ENCODE measurements around the gene DNAH10.
"Not testable (repeated sequence)": the region's sequence is repeated elsewhere in the genome, so short reads cannot be mapped to it uniquely, and the experiment has no call there.

Gene DNAH10

DNA sequence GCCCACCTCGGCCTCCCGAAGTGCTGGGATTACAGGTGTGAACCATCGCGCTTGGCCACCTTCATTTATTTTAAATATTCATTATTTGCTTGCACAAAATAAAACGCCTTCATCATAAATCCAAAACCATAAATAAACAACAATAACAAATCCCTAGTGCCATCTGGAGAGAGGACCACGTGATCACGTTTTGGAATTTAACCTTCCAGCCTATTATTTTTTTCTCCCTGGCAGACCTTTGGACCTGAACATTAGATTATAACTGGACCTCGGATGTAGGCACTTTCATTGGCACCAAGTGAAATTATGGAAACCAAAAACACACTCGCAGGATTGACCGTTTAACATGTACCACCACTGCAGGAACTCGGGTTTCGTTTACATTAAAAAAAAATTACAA is 2.0 kb downstream of the DNAH10 start:
- no peaks in the 10 kb centered on the region for H3K36me3 Mint-ChIP-seq
- no peaks in the 10 kb centered on the region for H3K27me3 Mint-ChIP-seq
- H3K4me3 Mint-ChIP-seq, result no peak overlapping the region

GRCh38 chr12:123765504-123766035 is 3.5 kb downstream of the DNAH10 start:
- Mint-ChIP-seq H3K27ac (no peak overlapping the region), H3K27me3 (no peaks in the 10 kb centered on the region)

More for the DNA sequence above, 2.0 kb downstream of the DNAH10 start:
- H3K9me3 Mint-ChIP-seq, result no peaks in the 10 kb centered on the region
- peaks cover 11% of the 10 kb centered on the region for H3K4me1 Mint-ChIP-seq
- no peak overlapping the region for H3K27ac Mint-ChIP-seq

GRCh38 chr12:123767613-123768012 is 5.5 kb downstream of the DNAH10 start:
- peaks cover 5% of the 10 kb centered on the region for H3K4me1 Mint-ChIP-seq
- no peaks in the 10 kb centered on the region for H3K9me3 Mint-ChIP-seq
- no peak overlapping the region for H3K4me3 Mint-ChIP-seq
- H3K27me3 Mint-ChIP-seq, result no peaks in the 10 kb centered on the region
- no peaks in the 10 kb centered on the region for H3K36me3 Mint-ChIP-seq
- no peak overlapping the region for H3K27ac Mint-ChIP-seq

More at GRCh38 chr12:123765504-123766035, 3.5 kb downstream of the DNAH10 start:
- H3K36me3 Mint-ChIP-seq, result no peaks in the 10 kb centered on the region
- H3K4me1 Mint-ChIP-seq, result peaks cover 11% of the 10 kb centered on the region
- no peak overlapping the region for H3K4me3 Mint-ChIP-seq
- H3K9me3 Mint-ChIP-seq, result no peaks in the 10 kb centered on the region

- Mint-ChIP-seq H3K27ac (no peak overlapping the region), H3K27me3 (no peaks in the 10 kb centered on the region), H3K9me3 (no peaks in the 10 kb centered on the region), H3K36me3 (peaks cover 3% of the 10 kb centered on the region), H3K4me3 (no peak overlapping the region), H3K4me1 (peaks cover 5% of the 10 kb centered on the region)
Measured at GRCh38 chr12:123771261-123771660, 9.2 kb downstream of the DNAH10 start.

DNA sequence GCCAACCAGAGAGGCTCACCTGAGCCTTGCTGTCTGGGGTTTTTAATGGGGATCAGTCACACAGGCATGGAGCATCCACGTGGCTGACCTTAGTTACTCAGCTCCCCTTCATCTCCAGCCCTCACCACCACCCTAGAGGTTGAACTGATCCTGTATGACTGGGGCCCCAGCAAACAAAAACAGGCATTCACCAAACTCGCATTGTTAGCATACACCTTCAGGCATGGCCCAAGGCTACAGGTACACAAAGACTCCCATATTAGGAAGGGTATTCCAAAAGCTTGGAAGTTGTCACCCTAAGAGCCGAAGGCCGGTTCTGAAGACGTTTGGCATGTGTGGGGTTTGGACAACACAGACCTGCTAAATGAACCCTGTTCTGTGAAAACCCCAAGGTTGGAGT is 10.0 kb downstream of the DNAH10 start:
- no peaks in the 10 kb centered on the region for H3K9me3 Mint-ChIP-seq
- peaks cover 3% of the 10 kb centered on the region for H3K36me3 Mint-ChIP-seq
- no peak overlapping the region for H3K27ac Mint-ChIP-seq
- H3K4me3 Mint-ChIP-seq, result no peak overlapping the region
- peaks cover 5% of the 10 kb centered on the region for H3K4me1 Mint-ChIP-seq
- H3K27me3 Mint-ChIP-seq, result no peaks in the 10 kb centered on the region

GRCh38 chr12:123773375-123773774 is 11.3 kb downstream of the DNAH10 start:
- no peaks in the 10 kb centered on the region for H3K27me3 Mint-ChIP-seq
- H3K36me3 Mint-ChIP-seq, result peaks cover 3% of the 10 kb centered on the region
- no peak overlapping the region for H3K4me3 Mint-ChIP-seq
- H3K4me1 Mint-ChIP-seq, result no peaks in the 10 kb centered on the region
- H3K9me3 Mint-ChIP-seq, result no peaks in the 10 kb centered on the region
- H3K27ac Mint-ChIP-seq, result no peak overlapping the region

DNA sequence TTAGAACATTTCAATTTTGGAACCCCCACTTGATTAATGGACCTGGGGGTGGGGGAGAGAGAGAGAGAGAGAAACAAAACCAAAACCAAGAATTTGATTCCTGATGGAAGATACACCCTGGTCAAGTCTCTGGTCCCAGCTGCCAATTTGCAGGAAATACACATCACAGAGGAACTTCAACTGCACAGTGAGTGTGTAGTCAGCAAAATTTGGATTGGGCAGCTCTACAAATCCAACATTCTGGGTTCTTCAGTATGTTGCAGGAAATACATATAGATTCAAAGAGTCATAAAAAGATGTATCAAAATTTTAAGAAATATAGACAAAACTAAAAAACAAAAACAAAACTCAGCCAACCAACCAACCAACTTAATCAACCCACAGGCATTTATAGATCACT is 17.4 kb downstream of the DNAH10 start:
- Mint-ChIP-seq H3K27ac (no peak overlapping the region), H3K4me3 (no peak overlapping the region), H3K27me3 (no peaks in the 10 kb centered on the region), H3K9me3 (peaks cover 5% of the 10 kb centered on the region), H3K4me1 (no peaks in the 10 kb centered on the region), H3K36me3 (no peaks in the 10 kb centered on the region)

DNA sequence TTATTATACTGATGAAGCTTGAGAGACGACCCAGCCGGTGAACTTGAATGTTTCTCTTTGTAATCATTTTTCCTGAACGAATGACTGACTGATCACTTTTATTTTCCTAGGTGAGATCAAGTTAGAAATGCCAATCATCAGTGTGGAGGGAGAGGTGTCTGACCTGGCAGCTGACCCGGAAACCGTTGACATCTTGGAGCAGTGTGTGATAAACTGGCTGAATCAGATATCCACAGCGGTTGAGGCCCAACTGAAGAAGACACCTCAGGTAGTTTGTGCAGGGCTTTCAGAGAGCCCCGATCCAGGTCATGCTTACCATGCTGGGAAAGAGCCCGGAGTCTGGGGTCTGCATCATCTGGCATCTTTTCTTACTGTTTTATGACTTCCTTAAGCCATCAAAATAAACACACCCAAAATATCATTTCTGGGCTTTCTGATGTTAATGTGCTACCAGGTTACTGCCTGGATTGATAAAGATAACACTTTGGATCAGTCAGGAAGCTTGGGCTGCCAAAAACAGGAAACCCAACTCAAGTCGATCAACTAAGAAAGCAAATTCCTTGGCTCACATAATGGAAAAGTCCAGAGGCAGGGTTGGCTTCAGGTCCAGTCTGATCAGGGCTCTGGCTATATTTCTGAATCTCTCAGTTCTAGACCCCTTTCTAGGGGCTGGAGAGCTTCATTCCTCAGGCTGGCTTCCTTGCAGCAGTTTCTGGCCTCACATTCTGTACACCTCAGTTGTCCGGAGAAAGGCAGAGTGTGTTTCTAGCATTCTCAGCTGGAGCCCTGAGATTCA is 21.1 kb downstream of the DNAH10 start:
- Mint-ChIP-seq H3K9me3 (peaks cover 5% of the 10 kb centered on the region), H3K36me3 (no peaks in the 10 kb centered on the region), H3K4me1 (no peaks in the 10 kb centered on the region), H3K4me3 (no peak overlapping the region), H3K27ac (no peak overlapping the region), H3K27me3 (no peaks in the 10 kb centered on the region)

- no peak overlapping the region for H3K4me3 Mint-ChIP-seq
- H3K9me3 Mint-ChIP-seq, result peaks cover 4% of the 10 kb centered on the region
- peaks cover 6% of the 10 kb centered on the region for H3K36me3 Mint-ChIP-seq
- H3K27ac Mint-ChIP-seq, result no peak overlapping the region
- no peaks in the 10 kb centered on the region for H3K4me1 Mint-ChIP-seq
- no peaks in the 10 kb centered on the region for H3K27me3 Mint-ChIP-seq
Measured at GRCh38 chr12:123787466-123787865, 25.4 kb downstream of the DNAH10 start.

- peaks cover 7% of the 10 kb centered on the region for H3K36me3 Mint-ChIP-seq
- H3K27ac Mint-ChIP-seq, result no peak overlapping the region
- H3K9me3 Mint-ChIP-seq, result peaks cover 5% of the 10 kb centered on the region
- H3K4me3 Mint-ChIP-seq, result no peak overlapping the region
- H3K27me3 Mint-ChIP-seq, result no peaks in the 10 kb centered on the region
- no peaks in the 10 kb centered on the region for H3K4me1 Mint-ChIP-seq
Measured at GRCh38 chr12:123788541-123788940, 26.4 kb downstream of the DNAH10 start.

- H3K4me1 Mint-ChIP-seq, H3K27me3 Mint-ChIP-seq, H3K27ac Mint-ChIP-seq, H3K36me3 Mint-ChIP-seq, H3K4me3 Mint-ChIP-seq, H3K9me3 Mint-ChIP-seq: not testable (repeated sequence)
Measured at GRCh38 chr12:123789422-123789821, 27.3 kb downstream of the DNAH10 start.

GRCh38 chr12:123790905-123791467 is 28.9 kb downstream of the DNAH10 start:
- Mint-ChIP-seq H3K27me3 (no peaks in the 10 kb centered on the region), H3K4me3 (no peak overlapping the region), H3K27ac (no peak overlapping the region), H3K9me3 (peaks cover 5% of the 10 kb centered on the region), H3K4me1 (no peaks in the 10 kb centered on the region), H3K36me3 (peaks cover 7% of the 10 kb centered on the region)

DNA sequence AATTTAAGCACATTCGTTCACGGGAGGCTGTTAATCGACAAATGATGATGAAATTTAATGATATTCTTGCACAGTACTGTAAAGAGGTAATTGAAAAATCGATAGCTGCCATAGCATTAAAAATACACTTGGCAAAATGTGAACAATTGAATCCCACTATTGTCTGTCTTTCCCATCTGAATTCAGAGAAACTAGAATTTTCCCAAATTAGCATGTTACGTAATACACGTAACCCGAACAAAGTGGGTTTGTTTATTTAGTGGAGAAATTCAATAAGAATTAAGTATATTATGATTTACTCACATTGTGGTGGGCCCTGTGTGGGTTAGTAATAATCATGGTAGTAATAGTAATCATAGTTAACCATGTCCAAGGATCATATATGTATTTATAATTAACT is 31.9 kb downstream of the DNAH10 start:
- no peaks in the 10 kb centered on the region for H3K4me1 Mint-ChIP-seq
- H3K36me3 Mint-ChIP-seq, result peaks cover 7% of the 10 kb centered on the region
- H3K9me3 Mint-ChIP-seq, result peaks cover 5% of the 10 kb centered on the region
- no peak overlapping the region for H3K4me3 Mint-ChIP-seq
- H3K27ac Mint-ChIP-seq, result no peak overlapping the region
- H3K27me3 Mint-ChIP-seq, result no peaks in the 10 kb centered on the region

DNA sequence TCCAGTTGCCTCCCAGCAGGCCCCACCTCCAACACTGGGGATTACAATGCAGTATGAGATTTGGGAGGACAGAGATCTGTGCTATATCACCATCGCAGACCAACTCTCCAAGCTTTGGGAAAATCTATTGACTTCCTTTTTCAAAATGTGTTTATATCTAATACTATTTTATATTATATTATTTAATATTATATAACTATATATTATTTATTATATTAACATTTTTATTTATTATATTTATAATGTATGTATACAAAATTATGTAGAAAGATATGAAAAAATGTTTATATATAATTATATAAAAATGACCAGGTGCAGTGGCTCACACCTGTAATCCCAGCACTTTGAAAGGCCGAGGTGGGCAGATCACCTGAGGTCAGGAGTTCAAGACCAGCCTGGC is 36.4 kb downstream of the DNAH10 start:
- Mint-ChIP-seq H3K27ac (no peak overlapping the region), H3K36me3 (no peaks in the 10 kb centered on the region), H3K27me3 (no peaks in the 10 kb centered on the region)

DNA sequence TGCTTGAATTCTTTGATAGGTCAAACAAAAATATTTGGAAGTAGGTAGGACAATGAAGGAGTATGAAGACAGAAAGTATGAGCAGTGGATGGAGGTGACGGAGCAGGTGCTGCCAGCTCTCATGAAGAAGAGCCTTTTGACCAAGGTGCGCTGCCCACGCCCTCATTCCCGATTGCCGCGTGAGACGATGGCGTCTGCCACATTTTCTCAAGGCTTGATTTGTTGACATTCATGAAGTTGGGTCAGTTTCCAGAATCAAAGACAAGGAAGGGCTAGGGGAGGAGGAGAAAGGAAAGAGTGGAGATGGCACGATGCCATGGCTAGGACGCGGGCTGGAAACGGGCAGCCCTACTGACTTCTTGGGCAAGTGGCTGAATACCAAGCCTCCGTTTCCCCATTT is 37.1 kb downstream of the DNAH10 start:
- Mint-ChIP-seq H3K4me3 (no peak overlapping the region), H3K4me1 (no peaks in the 10 kb centered on the region), H3K36me3 (no peaks in the 10 kb centered on the region), H3K27ac (no peak overlapping the region), H3K9me3 (no peaks in the 10 kb centered on the region), H3K27me3 (no peaks in the 10 kb centered on the region)

More for the DNA sequence above, 36.4 kb downstream of the DNAH10 start:
- Mint-ChIP-seq H3K4me1 (no peaks in the 10 kb centered on the region), H3K9me3 (no peaks in the 10 kb centered on the region), H3K4me3 (no peak overlapping the region)

- H3K4me3 Mint-ChIP-seq, result no peak overlapping the region
- no peaks in the 10 kb centered on the region for H3K36me3 Mint-ChIP-seq
- no peaks in the 10 kb centered on the region for H3K4me1 Mint-ChIP-seq
- H3K27ac Mint-ChIP-seq, result no peak overlapping the region
- H3K27me3 Mint-ChIP-seq, result no peaks in the 10 kb centered on the region
- no peaks in the 10 kb centered on the region for H3K9me3 Mint-ChIP-seq
Measured at GRCh38 chr12:123801573-123802178, 39.6 kb downstream of the DNAH10 start.

Data from activated naive CD4-positive, alpha-beta T cell treated with anti-CD3 and anti-CD28 coated beads, Interleukin-2, amount 50 U/mL, for 24 hours (primary cell).